H1 (cell line): ENCODE results near the gene SLC26A4. TPM values are rescaled to one million over a fixed set of nuclear protein-coding genes. Genes with fewer than 3 reads are reported as not detected.

ENCODE experiments used
- CTCF ChIA-PET: fragments of 300-600 bp; sonication (Branson Sonifier 250); formaldehyde crosslinking; loops from one replicate; lab custom pipeline; 2021; ENCODE audit not compliant: partially characterized antibody; lab: Charles Lee
- POLR2A ChIA-PET: fragments of 300-600 bp; sonication (Branson Sonifier 250); formaldehyde crosslinking; loops from one replicate; lab custom pipeline; 2021; ENCODE audit warnings: inconsistent platforms; ENCODE audit not compliant: partially characterized antibody; lab: Charles Lee
- DNase-seq, 2 experiments: peaks; one replicate each; pipeline versions ENCODE4 v3.0.0 to v3.0.0-alpha.2; 2010 to 2022; ENCODE audit warnings: low spot score in 2 of 2, low read depth in 1 of 2, mixed read lengths in 1 of 2
- FAIRE-seq: peaks from 2 replicates; lab custom pipeline; 2011; peaks lifted over from hg19 to GRCh38; lab: Jason Lieb, UNC
- H2AFZ ChIP-seq: 2 replicates; pipeline ENCODE4 v1.8.1; 2012; ENCODE audit warnings: low read length, inconsistent platforms
- H2AK5ac ChIP-seq: 2 replicates; pipeline ENCODE4 v1.6.1; 2013; ENCODE audit warnings: low read depth, low read length
- H2BK120ac ChIP-seq: replicated peaks from 2 replicates; pipeline ENCODE3; 2013; ENCODE audit warnings: low read depth, low read length, inconsistent platforms
- H2BK12ac ChIP-seq: 2 replicates; pipeline ENCODE4 v1.6.1; 2013; ENCODE audit warnings: low read depth, low read length
- H2BK15ac ChIP-seq: 2 replicates; pipeline ENCODE4 v1.6.1; 2013; ENCODE audit warnings: low read length
- H2BK20ac ChIP-seq: 2 replicates; pipeline ENCODE4 v1.6.1; 2013; ENCODE audit warnings: low read length
- H2BK5ac ChIP-seq: 2 replicates; pipeline ENCODE4 v1.6.1; 2013; ENCODE audit warnings: low read depth, low read length
- H3K14ac ChIP-seq: 2 replicates; pipeline ENCODE4 v1.6.1; 2013; ENCODE audit warnings: inconsistent platforms; ENCODE audit not compliant: insufficient read length
- H3K18ac ChIP-seq: 2 replicates; pipeline ENCODE4 v1.6.1; 2013; ENCODE audit warnings: low read length; ENCODE audit errors: extremely low read depth
- H3K23ac ChIP-seq: 2 replicates; pipeline ENCODE4 v1.6.1; 2013; ENCODE audit warnings: inconsistent platforms; ENCODE audit not compliant: insufficient read length
- H3K23me2 ChIP-seq: 2 replicates; pipeline ENCODE4 v1.6.1; 2013; ENCODE audit warnings: low read depth, low read length
- H3K27ac ChIP-seq: 2 replicates; pipeline ENCODE4 v1.6.1; 2011; ENCODE audit warnings: low read depth, low read length, inconsistent platforms
- H3K27me3 ChIP-seq, 4 experiments: replicated peaks in 1 of 4; 1 replicate in 1 of 4; 2 replicates in 3 of 4; pipeline versions ENCODE4 v1.6.1 to v1.8.1; 2011 to 2013; ENCODE audit warnings: low read length in 3 of 4, mild to moderate bottlenecking in 3 of 4, inconsistent platforms in 2 of 4, mixed read lengths in 2 of 4, moderate library complexity in 1 of 4; ENCODE audit not compliant: control insufficient read depth in 3 of 4, insufficient read depth in 3 of 4; ENCODE audit errors: extremely low read depth in 1 of 4
- H3K36me3 ChIP-seq, 4 experiments: 2 replicates each; pipeline versions ENCODE4 v1.6.1 to v1.8.1; 2011 to 2013; ENCODE audit warnings: mild to moderate bottlenecking in 4 of 4, low read length in 3 of 4, moderate library complexity in 2 of 4, control low read depth in 1 of 4, inconsistent platforms in 1 of 4; ENCODE audit not compliant: insufficient read depth in 4 of 4, control insufficient read depth in 2 of 4
- H3K4ac ChIP-seq: replicated peaks from 2 replicates; pipeline ENCODE3; 2013; ENCODE audit warnings: low read length, low read depth, mixed read lengths, inconsistent platforms; ENCODE audit not compliant: insufficient read length
- H3K4me1 ChIP-seq, 4 experiments: replicated peaks in 1 of 4; 1 replicate in 1 of 4; 2 replicates in 3 of 4; pipeline versions ENCODE4 v1.6.1 to v1.8.1; 2011 to 2013; ENCODE audit warnings: low read length in 3 of 4, inconsistent platforms in 2 of 4, mixed read lengths in 1 of 4; ENCODE audit not compliant: insufficient read depth in 4 of 4, control insufficient read depth in 3 of 4
- H3K4me2 ChIP-seq, 2 experiments: 2 replicates each; pipeline versions ENCODE4 v1.6.1 to v1.8.1; 2011 to 2013; ENCODE audit warnings: low read depth in 2 of 2, low read length in 2 of 2, control low read depth in 1 of 2, inconsistent platforms in 1 of 2, mild to moderate bottlenecking in 1 of 2; ENCODE audit not compliant: insufficient read depth in 1 of 2
- H3K4me3 ChIP-seq, 4 experiments: fragments of 200-600, 300-600 bp in 1 of 4; sonication (generic), shearing (Covaris generic), sonication (Bioruptor Twin) in 1 of 4; 2 replicates each; pipeline versions ENCODE4 v1.5.1 to v1.8.1; 2011 to 2016; ENCODE audit warnings: low read length in 4 of 4, low read depth in 3 of 4, control low read depth in 2 of 4, inconsistent platforms in 2 of 4, mild to moderate bottlenecking in 2 of 4, mixed read lengths in 1 of 4, moderate library complexity in 1 of 4; ENCODE audit not compliant: insufficient read depth in 2 of 4; ENCODE audit errors: extremely low read depth in 1 of 4
- H3K56ac ChIP-seq: replicated peaks from 2 replicates; pipeline ENCODE3; 2013; ENCODE audit warnings: low read depth, mild to moderate bottlenecking, mixed read lengths, low read length, inconsistent platforms; ENCODE audit not compliant: insufficient read length
- H3K79me1 ChIP-seq: 2 replicates; pipeline ENCODE4 v1.6.1; 2013; ENCODE audit warnings: low read depth, low read length, control low read depth
- H3K79me2 ChIP-seq, 2 experiments: 2 replicates each; pipeline versions ENCODE4 v1.6.1 to v1.8.1; 2012 to 2013; ENCODE audit warnings: low read length in 2 of 2, mild to moderate bottlenecking in 2 of 2, inconsistent platforms in 1 of 2; ENCODE audit not compliant: insufficient read depth in 2 of 2, control insufficient read depth in 1 of 2
- H3K9ac ChIP-seq, 4 experiments: replicated peaks in 1 of 4; 1 replicate in 1 of 4; 2 replicates in 3 of 4; pipeline versions ENCODE4 v1.6.1 to v1.8.1; 2011 to 2013; ENCODE audit warnings: low read depth in 3 of 4, low read length in 3 of 4, control low read depth in 2 of 4, mild to moderate bottlenecking in 2 of 4, moderate library complexity in 2 of 4, inconsistent platforms in 1 of 4; ENCODE audit errors: extremely low read depth in 1 of 4
- H3K9me3 ChIP-seq, 2 experiments: 2 replicates each; pipeline versions ENCODE4 v1.6.1 to v1.8.1; 2012 to 2013; ENCODE audit warnings: mild to moderate bottlenecking in 2 of 2, moderate library complexity in 2 of 2, control low read depth in 1 of 2, inconsistent platforms in 1 of 2, low read depth in 1 of 2, low read length in 1 of 2, mixed read lengths in 1 of 2; ENCODE audit not compliant: insufficient read depth in 2 of 2
- H4K20me1 ChIP-seq, 2 experiments: replicated peaks in 1 of 2; 2 replicates each; pipeline versions ENCODE3 to v1.8.1; 2011 to 2013; ENCODE audit warnings: inconsistent platforms in 2 of 2, low read length in 2 of 2, mild to moderate bottlenecking in 1 of 2; ENCODE audit not compliant: insufficient read depth in 2 of 2, control insufficient read depth in 1 of 2
- H4K5ac ChIP-seq: 2 replicates; pipeline ENCODE4 v1.6.1; 2013; ENCODE audit warnings: low read length, low read depth, mixed read lengths, inconsistent platforms; ENCODE audit not compliant: insufficient read length
- H4K8ac ChIP-seq: 2 replicates; pipeline ENCODE4 v1.8.0; 2013; ENCODE audit warnings: mild to moderate bottlenecking, moderate library complexity, low read length, inconsistent platforms; ENCODE audit not compliant: insufficient read depth; ENCODE audit errors: extremely low read depth
- H4K91ac ChIP-seq: replicated peaks from 2 replicates; pipeline ENCODE3; 2013; ENCODE audit warnings: low read length, mixed read lengths, inconsistent platforms; ENCODE audit not compliant: insufficient read length
- CHD2 ChIP-seq: IDR thresholded peaks from 2 replicates; pipeline ENCODE4 v1.6.1; 2012; ENCODE audit warnings: low read length, improper control_type of control experiment
- CREB1 ChIP-seq: IDR thresholded peaks from 2 replicates; pipeline ENCODE4 v1.6.1; 2012; ENCODE audit warnings: inconsistent platforms
- FOSL1 ChIP-seq: IDR thresholded peaks from 2 replicates; pipeline ENCODE4 v1.6.1; 2011; ENCODE audit warnings: mild to moderate bottlenecking, low read depth, low read length, moderate library complexity; ENCODE audit not compliant: insufficient read depth
- GABPA ChIP-seq: IDR thresholded peaks from 2 replicates; pipeline ENCODE4 v1.6.1; 2011; ENCODE audit warnings: mild to moderate bottlenecking, low read length, moderate library complexity, borderline replicate concordance; ENCODE audit not compliant: insufficient read depth
- KDM5A ChIP-seq: fragments of 200-600 bp; IDR thresholded peaks from 2 replicates; pipeline ENCODE4 v1.7.1; 2012; ENCODE audit warnings: mild to moderate bottlenecking, low read length, inconsistent platforms, mixed read lengths
- SIRT6 ChIP-seq: IDR thresholded peaks from one replicate; pipeline ENCODE4 v1.7.1; 2012; ENCODE audit warnings: low read length, inconsistent platforms
- WGBS, 2 experiments: shearing (Covaris generic) in 1 of 2; methylation state at CpG; one replicate each; pipeline versions ENCODE4 v1.1.6 to v1.1.7; 2013 to 2015; ENCODE audit warnings: low lambda C conversion rate in 2 of 2, mixed read lengths in 2 of 2, inconsistent platforms in 1 of 2, low coverage in 1 of 2, missing lambda C conversion rate in 1 of 2; ENCODE audit not compliant: insufficient replicate concordance in 2 of 2, insufficient coverage in 1 of 2, insufficient read length in 1 of 2; ENCODE audit errors: extremely low coverage in 1 of 2, missing lambda C conversion rate in 1 of 2; 5-methylcytosine and 5-hydroxymethylcytosine counted together
- polyA plus RNA-seq, 7 experiments: library from polyadenylated mRNA; depleted of rRNA in 3 of 7; stranded (reverse) in 5 of 7; unstranded in 2 of 7; fragments of >200 nt in 5 of 7; fragments of 200-250 nt in 2 of 7; gene quantifications; 1 replicate in 5 of 7; 2 replicates in 1 of 7; 4 replicates in 1 of 7; pipeline versions ENCODE4 v1.2.1 to v1.2.3, GENCODE V29; 2011 to 2013; ENCODE audit warnings: missing spikeins in 2 of 7, mixed read lengths in 2 of 7
- total RNA-seq: library from RNA; stranded (reverse); fragmentation: NEBNext Ultra II Directional; extraction: Animal tissue kit (Norgen Biotek cat#: 25700); gene quantifications from 2 replicates; pipeline ENCODE4 v1.2.1, GENCODE V29; 2021

Gene SLC26A4
- total and polyA plus RNA-seq, 2 of the 8 experiments (the other 6 are each of a cell fraction or from before 2014, with no cell fraction given) = 0.11 to 0.35 TPM

DNA sequence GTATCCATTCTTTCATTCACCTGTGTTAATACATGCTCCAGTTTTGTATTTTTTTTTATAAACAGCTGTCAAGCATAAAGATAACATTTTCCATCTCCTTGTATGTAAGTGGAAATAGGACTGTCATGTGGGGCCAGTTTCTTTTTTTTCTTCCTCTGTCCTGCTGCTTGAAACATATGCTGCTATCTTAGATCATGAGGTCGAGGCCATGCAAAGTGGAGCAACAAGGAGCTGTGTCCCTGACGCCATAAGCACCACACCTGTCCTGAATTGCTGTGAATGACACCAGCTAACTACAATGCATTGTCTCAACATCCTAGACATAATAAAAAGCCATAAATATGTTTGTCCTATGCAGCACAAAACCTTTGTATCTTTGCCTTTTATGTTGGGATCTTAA is 37.7 kb upstream of the SLC26A4 start:
- Histone ChIP-seq H3K56ac (no peak overlapping the region), H2AFZ (no peak overlapping the region), H3K36me3 (no peaks in the 10 kb centered on the region), H4K91ac (no peak overlapping the region), H3K23me2 (no peaks in the 10 kb centered on the region), H2BK120ac (no peak overlapping the region), H3K23ac (no peak overlapping the region), H3K27ac (no peak overlapping the region), H2BK12ac (no peak overlapping the region), H4K5ac (no peak overlapping the region), H3K4ac (no peak overlapping the region), H3K79me2 (no peaks in the 10 kb centered on the region), H3K18ac (no peak overlapping the region), H3K9ac (no peak overlapping the region), H2BK20ac (no peak overlapping the region), H2BK15ac (no peak overlapping the region), H4K20me1 (no peaks in the 10 kb centered on the region), H3K14ac (no peak overlapping the region), H3K4me2 (no peak overlapping the region), H3K27me3 (no peaks in the 10 kb centered on the region), H3K9me3 (no peaks in the 10 kb centered on the region), H3K4me3 (no peak overlapping the region), H2AK5ac (no peak overlapping the region), H3K4me1 (no peaks in the 10 kb centered on the region), H2BK5ac (no peak overlapping the region), H4K8ac (no peak overlapping the region), H3K79me1 (no peaks in the 10 kb centered on the region)
- CTCF ChIA-PET = interaction anchor here (1.3 kb wide), 1 partner anchor 9 kb away, joined by 4 read pairs; no protein-coding TSS in a partner anchor
- FAIRE-seq (no peak), DNase-seq (no peak)
- POLR2A ChIA-PET = no interaction called here
- WGBS, 2 experiments = 97% methylated on average over 2 of the region's 2 CpGs; no CpG with 5 or more reads in 1 of the 2 experiments
- TF ChIP-seq KDM5A (no peak), GABPA (no peak), CHD2 (no peak), SIRT6 (no peak), FOSL1 (no peak), CREB1 (no peak)
